ENCODE results near the gene PDE9A. TPM values are rescaled to one million over a fixed set of nuclear protein-coding genes. Genes with fewer than 3 reads are reported as not detected.

PDE9A gene
- total RNA-seq, 1 experiment from 2014 or later = 44.8 TPM

- ChIA-PET CTCF (interaction anchor here (1.2 to 2.2 kb wide), 2 partner anchors 10 to 11 kb away, joined by 3 to 19 read pairs; partner anchors contain the start of gene PDE9A), POLR2A (no interaction called here)
- DNase-seq (ENCODE audit: low spot score) (no peak), ATAC-seq (no peak)
- no peak for TF ChIP-seq ZNF512 (CRISPR knock-in tag; IDR thresholded peaks at IDR 0.05; ENCODE audit: borderline replicate concordance)
- TF ChIP-seq GRHL2 (CRISPR knock-in tag; IDR thresholded peaks at IDR 0.05; ENCODE audit: insufficient replicate concordance, severe bottlenecking) = no peak
- TF ChIP-seq, protein P1, sequence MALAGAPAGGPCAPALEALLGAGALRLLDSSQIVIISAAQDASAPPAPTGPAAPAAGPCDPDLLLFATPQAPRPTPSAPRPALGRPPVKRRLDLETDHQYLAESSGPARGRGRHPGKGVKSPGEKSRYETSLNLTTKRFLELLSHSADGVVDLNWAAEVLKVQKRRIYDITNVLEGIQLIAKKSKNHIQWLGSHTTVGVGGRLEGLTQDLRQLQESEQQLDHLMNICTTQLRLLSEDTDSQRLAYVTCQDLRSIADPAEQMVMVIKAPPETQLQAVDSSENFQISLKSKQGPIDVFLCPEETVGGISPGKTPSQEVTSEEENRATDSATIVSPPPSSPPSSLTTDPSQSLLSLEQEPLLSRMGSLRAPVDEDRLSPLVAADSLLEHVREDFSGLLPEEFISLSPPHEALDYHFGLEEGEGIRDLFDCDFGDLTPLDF (CRISPR knock-in tag; IDR thresholded peaks at IDR 0.05) = no peak
- TF ChIP-seq, protein P2, sequence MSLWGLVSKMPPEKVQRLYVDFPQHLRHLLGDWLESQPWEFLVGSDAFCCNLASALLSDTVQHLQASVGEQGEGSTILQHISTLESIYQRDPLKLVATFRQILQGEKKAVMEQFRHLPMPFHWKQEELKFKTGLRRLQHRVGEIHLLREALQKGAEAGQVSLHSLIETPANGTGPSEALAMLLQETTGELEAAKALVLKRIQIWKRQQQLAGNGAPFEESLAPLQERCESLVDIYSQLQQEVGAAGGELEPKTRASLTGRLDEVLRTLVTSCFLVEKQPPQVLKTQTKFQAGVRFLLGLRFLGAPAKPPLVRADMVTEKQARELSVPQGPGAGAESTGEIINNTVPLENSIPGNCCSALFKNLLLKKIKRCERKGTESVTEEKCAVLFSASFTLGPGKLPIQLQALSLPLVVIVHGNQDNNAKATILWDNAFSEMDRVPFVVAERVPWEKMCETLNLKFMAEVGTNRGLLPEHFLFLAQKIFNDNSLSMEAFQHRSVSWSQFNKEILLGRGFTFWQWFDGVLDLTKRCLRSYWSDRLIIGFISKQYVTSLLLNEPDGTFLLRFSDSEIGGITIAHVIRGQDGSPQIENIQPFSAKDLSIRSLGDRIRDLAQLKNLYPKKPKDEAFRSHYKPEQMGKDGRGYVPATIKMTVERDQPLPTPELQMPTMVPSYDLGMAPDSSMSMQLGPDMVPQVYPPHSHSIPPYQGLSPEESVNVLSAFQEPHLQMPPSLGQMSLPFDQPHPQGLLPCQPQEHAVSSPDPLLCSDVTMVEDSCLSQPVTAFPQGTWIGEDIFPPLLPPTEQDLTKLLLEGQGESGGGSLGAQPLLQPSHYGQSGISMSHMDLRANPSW (CRISPR knock-in tag; conservative IDR thresholded peaks at IDR 0.05; ENCODE audit: low read depth) = no peak
- TF ChIP-seq NR3C1 (CRISPR knock-in tag; conservative IDR thresholded peaks at IDR 0.05; ENCODE audit: low read depth) = no peak
- TF ChIP-seq ZNF317 (CRISPR knock-in tag; IDR thresholded peaks at IDR 0.05; ENCODE audit: borderline replicate concordance, low read depth) = no peak
- TF ChIP-seq ATF3 (CRISPR knock-in tag; conservative IDR thresholded peaks at IDR 0.05) = no peak
- TF ChIP-seq, protein P3, sequence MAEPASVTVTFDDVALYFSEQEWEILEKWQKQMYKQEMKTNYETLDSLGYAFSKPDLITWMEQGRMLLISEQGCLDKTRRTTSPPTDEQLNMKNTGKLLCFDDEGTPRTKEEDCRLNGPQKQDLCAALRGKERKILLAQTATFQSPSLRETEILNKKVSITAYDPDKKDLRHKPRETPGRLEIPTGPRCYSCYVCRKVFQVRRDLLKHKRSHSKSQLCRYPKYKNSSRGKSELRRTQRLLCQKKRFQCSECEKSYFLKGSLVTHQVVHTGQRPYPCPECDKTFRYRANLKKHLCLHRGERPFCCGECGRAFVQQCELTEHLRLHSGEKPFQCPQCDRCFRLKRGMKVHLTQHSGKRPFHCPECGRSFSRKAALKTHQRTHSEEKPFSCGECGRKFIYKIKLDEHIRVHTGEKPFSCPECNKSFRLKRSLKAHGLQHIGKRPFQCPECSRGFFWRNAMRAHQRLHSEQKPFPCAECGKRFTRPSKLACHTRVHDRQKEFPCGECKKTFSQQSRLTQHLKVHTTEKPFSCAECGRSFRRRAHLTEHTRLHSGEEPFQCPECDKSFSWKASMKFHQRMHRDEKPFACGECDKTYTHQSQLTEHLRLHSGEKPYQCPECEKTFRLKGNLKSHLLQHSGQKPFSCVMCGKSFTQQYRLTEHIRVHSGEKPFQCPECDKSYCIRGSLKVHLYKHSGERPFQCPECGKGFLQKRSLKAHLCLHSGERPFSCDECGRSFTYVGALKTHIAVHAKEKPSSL (CRISPR knock-in tag; conservative IDR thresholded peaks at IDR 0.05) = no peak
- TF ChIP-seq ZNF532 (CRISPR knock-in tag; IDR thresholded peaks at IDR 0.05; ENCODE audit: borderline replicate concordance) = no peak
- TF ChIP-seq ELF4 (CRISPR knock-in tag; IDR thresholded peaks at IDR 0.05; ENCODE audit: low read depth) = no peak
- no peak for TF ChIP-seq OVOL2 (CRISPR knock-in tag; IDR thresholded peaks at IDR 0.05; ENCODE audit: borderline replicate concordance)
- no peak for TF ChIP-seq IRF1 (CRISPR knock-in tag; IDR thresholded peaks at IDR 0.05)
- no peak for TF ChIP-seq GABPB1 (CRISPR knock-in tag; IDR thresholded peaks at IDR 0.05)
- no peak for TF ChIP-seq RORB (CRISPR knock-in tag; IDR thresholded peaks at IDR 0.05)
- TF ChIP-seq, protein P4, sequence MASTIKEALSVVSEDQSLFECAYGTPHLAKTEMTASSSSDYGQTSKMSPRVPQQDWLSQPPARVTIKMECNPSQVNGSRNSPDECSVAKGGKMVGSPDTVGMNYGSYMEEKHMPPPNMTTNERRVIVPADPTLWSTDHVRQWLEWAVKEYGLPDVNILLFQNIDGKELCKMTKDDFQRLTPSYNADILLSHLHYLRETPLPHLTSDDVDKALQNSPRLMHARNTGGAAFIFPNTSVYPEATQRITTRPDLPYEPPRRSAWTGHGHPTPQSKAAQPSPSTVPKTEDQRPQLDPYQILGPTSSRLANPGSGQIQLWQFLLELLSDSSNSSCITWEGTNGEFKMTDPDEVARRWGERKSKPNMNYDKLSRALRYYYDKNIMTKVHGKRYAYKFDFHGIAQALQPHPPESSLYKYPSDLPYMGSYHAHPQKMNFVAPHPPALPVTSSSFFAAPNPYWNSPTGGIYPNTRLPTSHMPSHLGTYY (CRISPR knock-in tag; IDR thresholded peaks at IDR 0.05) = no peak
- TF ChIP-seq, protein P5, sequence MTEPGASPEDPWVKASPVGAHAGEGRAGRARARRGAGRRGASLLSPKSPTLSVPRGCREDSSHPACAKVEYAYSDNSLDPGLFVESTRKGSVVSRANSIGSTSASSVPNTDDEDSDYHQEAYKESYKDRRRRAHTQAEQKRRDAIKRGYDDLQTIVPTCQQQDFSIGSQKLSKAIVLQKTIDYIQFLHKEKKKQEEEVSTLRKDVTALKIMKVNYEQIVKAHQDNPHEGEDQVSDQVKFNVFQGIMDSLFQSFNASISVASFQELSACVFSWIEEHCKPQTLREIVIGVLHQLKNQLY (CRISPR knock-in tag; IDR thresholded peaks at IDR 0.05) = no peak
- TF ChIP-seq SMAD4 (CRISPR knock-in tag; IDR thresholded peaks at IDR 0.05) = no peak
- TF ChIP-seq JAZF1 (CRISPR knock-in tag; IDR thresholded peaks at IDR 0.05) = no peak
- TF ChIP-seq, protein P6, sequence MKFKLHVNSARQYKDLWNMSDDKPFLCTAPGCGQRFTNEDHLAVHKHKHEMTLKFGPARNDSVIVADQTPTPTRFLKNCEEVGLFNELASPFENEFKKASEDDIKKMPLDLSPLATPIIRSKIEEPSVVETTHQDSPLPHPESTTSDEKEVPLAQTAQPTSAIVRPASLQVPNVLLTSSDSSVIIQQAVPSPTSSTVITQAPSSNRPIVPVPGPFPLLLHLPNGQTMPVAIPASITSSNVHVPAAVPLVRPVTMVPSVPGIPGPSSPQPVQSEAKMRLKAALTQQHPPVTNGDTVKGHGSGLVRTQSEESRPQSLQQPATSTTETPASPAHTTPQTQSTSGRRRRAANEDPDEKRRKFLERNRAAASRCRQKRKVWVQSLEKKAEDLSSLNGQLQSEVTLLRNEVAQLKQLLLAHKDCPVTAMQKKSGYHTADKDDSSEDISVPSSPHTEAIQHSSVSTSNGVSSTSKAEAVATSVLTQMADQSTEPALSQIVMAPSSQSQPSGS (CRISPR knock-in tag; IDR thresholded peaks at IDR 0.05; ENCODE audit: borderline replicate concordance, low read depth) = no peak
- no peak for TF ChIP-seq SP1 (CRISPR knock-in tag; conservative IDR thresholded peaks at IDR 0.05)
- Mint-ChIP-seq H3K4me3 (no peak overlapping the region), H3K27ac (peak overlapping the region; percentile 25), H3K9me3 (no peaks in the 10 kb centered on the region), H3K36me3 (peaks cover 17% of the 10 kb centered on the region), H3K27me3 (ENCODE audit: low read depth) (no peaks in the 10 kb centered on the region), H3K4me1 (peaks cover 41% of the 10 kb centered on the region)
These were observed 11.2 kb downstream of the PDE9A start for GRCh38 chr21:42664614-42665013.

All from WTC11 (cell line).